Astrocyte (in vitro differentiated cells and primary cell): Measurements from ENCODE around the gene HOPX. TPM values are rescaled to one million over a fixed set of nuclear protein-coding genes. Genes with fewer than 3 reads are reported as not detected.

Source experiments
- DNase-seq: peaks from one replicate; pipeline ENCODE4 v3.0.0-alpha.2; 2010; ENCODE audit warnings: low read depth
- FAIRE-seq: peaks from 2 replicates; lab custom pipeline; 2011; peaks lifted over from hg19 to GRCh38; lab: Jason Lieb, UNC
- H2AFZ ChIP-seq: 2 replicates; pipeline ENCODE4 v1.6.0; 2012; ENCODE audit warnings: low read depth, low read length, inconsistent platforms
- H3K27ac ChIP-seq: 2 replicates; pipeline ENCODE4 v1.5.1; 2011; ENCODE audit warnings: low read depth, low read length, inconsistent platforms
- H3K27me3 ChIP-seq: 2 replicates; pipeline ENCODE4 v1.6.0; 2011; ENCODE audit warnings: low read length, inconsistent platforms; ENCODE audit not compliant: insufficient read depth
- H3K36me3 ChIP-seq: 2 replicates; pipeline ENCODE4 v1.5.1; 2011; ENCODE audit warnings: low read length, inconsistent platforms; ENCODE audit not compliant: insufficient read depth
- H3K4me1 ChIP-seq: 2 replicates; pipeline ENCODE4 v1.5.1; 2011; ENCODE audit warnings: low read length, inconsistent platforms; ENCODE audit not compliant: insufficient read depth
- H3K4me2 ChIP-seq: 2 replicates; pipeline ENCODE4 v1.6.0; 2012; ENCODE audit warnings: low read length, inconsistent platforms
- H3K4me3 ChIP-seq: 2 replicates; pipeline ENCODE4 v1.5.1; 2011; ENCODE audit warnings: low read depth, mild to moderate bottlenecking, low read length, inconsistent platforms; ENCODE audit not compliant: insufficient read depth
- H3K79me2 ChIP-seq: 2 replicates; pipeline ENCODE4 v1.6.0; 2012; ENCODE audit warnings: mild to moderate bottlenecking, low read length, inconsistent platforms; ENCODE audit not compliant: insufficient read depth
- H3K9ac ChIP-seq: 2 replicates; pipeline ENCODE4 v1.6.0; 2012; ENCODE audit warnings: mild to moderate bottlenecking, low read length, inconsistent platforms
- H3K9me3 ChIP-seq: 2 replicates; pipeline ENCODE4 v1.5.1; 2012; ENCODE audit warnings: low read depth, mild to moderate bottlenecking, low read length, inconsistent platforms; ENCODE audit not compliant: insufficient read depth
- H4K20me1 ChIP-seq: 2 replicates; pipeline ENCODE4 v1.6.0; 2012; ENCODE audit warnings: low read length, inconsistent platforms; ENCODE audit not compliant: insufficient read depth
- H3K27ac Mint-ChIP-seq: one replicate; pipeline ENCODE4 v1.8.0; 2021; ENCODE audit warnings: mild to moderate bottlenecking, mixed read lengths; ENCODE audit not compliant: unreplicated experiment
- H3K27me3 Mint-ChIP-seq: one replicate; pipeline ENCODE4 v1.8.0; 2021; ENCODE audit warnings: low read depth, mixed read lengths; ENCODE audit not compliant: unreplicated experiment
- H3K36me3 Mint-ChIP-seq: one replicate; pipeline ENCODE4 v1.8.0; 2021; ENCODE audit warnings: low read depth, mixed read lengths; ENCODE audit not compliant: unreplicated experiment
- H3K4me1 Mint-ChIP-seq: one replicate; pipeline ENCODE4 v1.8.0; 2021; ENCODE audit warnings: low read depth, mixed read lengths; ENCODE audit not compliant: unreplicated experiment
- H3K4me3 Mint-ChIP-seq: one replicate; pipeline ENCODE4 v1.8.0; 2021; ENCODE audit warnings: mild to moderate bottlenecking, moderate library complexity, mixed read lengths; ENCODE audit not compliant: unreplicated experiment
- H3K9me3 Mint-ChIP-seq: one replicate; pipeline ENCODE4 v1.8.0; 2021; ENCODE audit warnings: mild to moderate bottlenecking, mixed read lengths; ENCODE audit not compliant: unreplicated experiment
- EZH2 ChIP-seq: IDR thresholded peaks from 2 replicates; pipeline ENCODE4 v1.6.1; 2012; ENCODE audit warnings: mild to moderate bottlenecking, low read length, inconsistent platforms; ENCODE audit not compliant: insufficient read depth
- total RNA-seq: library from RNA; stranded (reverse); gene quantifications from 2 replicates; pipeline ENCODE4 v1.2.1, GENCODE V29; 2021
- TF ChIP-seq, protein P1 (sequence below): IDR thresholded peaks from 2 replicates; pipeline ENCODE4 v1.5.1; 2011; ENCODE audit warnings: low read depth, mild to moderate bottlenecking, inconsistent platforms, low read length, moderate library complexity; ENCODE audit not compliant: insufficient read depth

Gene HOPX
- total RNA-seq, 1 donor from 2014 or later = 1.7 TPM

DNA sequence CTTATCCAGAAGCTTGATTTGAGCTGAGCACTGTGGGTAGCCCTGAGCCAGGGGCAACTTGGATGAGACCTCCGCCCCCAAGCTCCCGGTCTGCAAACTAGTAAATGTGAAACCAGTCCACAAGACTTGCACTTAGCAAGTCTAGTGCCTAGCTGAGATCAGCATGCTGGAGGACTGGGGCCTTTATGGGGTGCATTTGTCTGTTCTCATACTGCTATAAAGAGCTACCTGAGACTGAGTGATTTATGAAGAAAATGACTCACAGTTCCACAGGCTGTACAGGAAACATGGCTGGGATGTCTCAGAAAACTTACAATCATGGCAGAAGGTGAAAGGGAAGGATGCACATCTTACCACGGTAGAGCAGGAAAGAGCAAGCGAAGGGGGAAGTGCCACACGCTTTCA, 42.1 kb upstream of the HOPX start:
- H3K79me2 ChIP-seq = no peaks in the 10 kb centered on the region
- Mint-ChIP-seq H3K27ac (no peak overlapping the region), H3K36me3 (no peaks in the 10 kb centered on the region), H3K4me3 (no peak overlapping the region), H3K4me1 (no peaks in the 10 kb centered on the region), H3K9me3 (no peaks in the 10 kb centered on the region), H3K27me3 (no peaks in the 10 kb centered on the region)
- H3K9ac ChIP-seq = no peak overlapping the region
- no peaks in the 10 kb centered on the region for H3K27me3 ChIP-seq
- H3K36me3 ChIP-seq = no peaks in the 10 kb centered on the region
- no peaks in the 10 kb centered on the region for H3K9me3 ChIP-seq
- TF ChIP-seq, protein P1, sequence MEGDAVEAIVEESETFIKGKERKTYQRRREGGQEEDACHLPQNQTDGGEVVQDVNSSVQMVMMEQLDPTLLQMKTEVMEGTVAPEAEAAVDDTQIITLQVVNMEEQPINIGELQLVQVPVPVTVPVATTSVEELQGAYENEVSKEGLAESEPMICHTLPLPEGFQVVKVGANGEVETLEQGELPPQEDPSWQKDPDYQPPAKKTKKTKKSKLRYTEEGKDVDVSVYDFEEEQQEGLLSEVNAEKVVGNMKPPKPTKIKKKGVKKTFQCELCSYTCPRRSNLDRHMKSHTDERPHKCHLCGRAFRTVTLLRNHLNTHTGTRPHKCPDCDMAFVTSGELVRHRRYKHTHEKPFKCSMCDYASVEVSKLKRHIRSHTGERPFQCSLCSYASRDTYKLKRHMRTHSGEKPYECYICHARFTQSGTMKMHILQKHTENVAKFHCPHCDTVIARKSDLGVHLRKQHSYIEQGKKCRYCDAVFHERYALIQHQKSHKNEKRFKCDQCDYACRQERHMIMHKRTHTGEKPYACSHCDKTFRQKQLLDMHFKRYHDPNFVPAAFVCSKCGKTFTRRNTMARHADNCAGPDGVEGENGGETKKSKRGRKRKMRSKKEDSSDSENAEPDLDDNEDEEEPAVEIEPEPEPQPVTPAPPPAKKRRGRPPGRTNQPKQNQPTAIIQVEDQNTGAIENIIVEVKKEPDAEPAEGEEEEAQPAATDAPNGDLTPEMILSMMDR = no peak
- TF ChIP-seq EZH2 = no peak
- FAIRE-seq (no peak), DNase-seq (no peak)
- no peaks in the 10 kb centered on the region for H3K4me1 ChIP-seq
- no peak overlapping the region for H3K4me3 ChIP-seq
- no peaks in the 10 kb centered on the region for H4K20me1 ChIP-seq
- no peak overlapping the region for H3K27ac ChIP-seq
- H2AFZ ChIP-seq = no peak overlapping the region
- H3K4me2 ChIP-seq = no peak overlapping the region

DNA sequence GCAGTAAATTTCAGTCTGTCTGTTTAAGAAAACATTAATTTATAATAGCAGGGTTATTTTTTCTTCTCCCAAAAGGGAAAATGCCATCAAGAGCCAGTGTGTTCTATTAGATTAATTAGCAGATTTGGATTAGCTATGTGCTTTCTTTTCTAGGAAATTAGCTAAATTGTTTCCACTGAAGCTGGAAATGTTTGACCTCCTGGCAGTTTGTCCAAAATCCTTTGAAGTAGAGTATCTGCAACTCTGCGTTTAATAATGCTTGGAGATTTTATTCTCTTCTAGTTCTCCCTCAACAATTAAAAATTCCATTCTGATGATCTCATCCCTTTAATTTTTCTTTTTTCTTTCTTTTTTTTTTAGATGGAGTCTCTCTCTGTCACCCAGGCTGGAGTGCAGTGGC, 27.1 kb upstream of the HOPX start:
- Histone ChIP-seq H3K9me3 (peaks cover 4% of the 10 kb centered on the region), H3K4me3 (no peak overlapping the region), H3K27ac (no peak overlapping the region), H4K20me1 (no peaks in the 10 kb centered on the region), H3K27me3 (no peaks in the 10 kb centered on the region), H3K36me3 (no peaks in the 10 kb centered on the region), H3K9ac (no peak overlapping the region), H3K79me2 (no peaks in the 10 kb centered on the region), H3K4me1 (no peaks in the 10 kb centered on the region), H2AFZ (no peak overlapping the region), H3K4me2 (no peak overlapping the region)
- DNase-seq (no peak), FAIRE-seq (no peak)
- H3K4me3 Mint-ChIP-seq = no peak overlapping the region
- TF ChIP-seq, protein P1 = no peak
- TF ChIP-seq EZH2 = no peak
- H3K36me3 Mint-ChIP-seq = no peaks in the 10 kb centered on the region
- H3K9me3 Mint-ChIP-seq = peaks cover 4% of the 10 kb centered on the region
- H3K27ac Mint-ChIP-seq = no peak overlapping the region
- H3K27me3 Mint-ChIP-seq = no peaks in the 10 kb centered on the region
- peaks cover 11% of the 10 kb centered on the region for H3K4me1 Mint-ChIP-seq

DNA sequence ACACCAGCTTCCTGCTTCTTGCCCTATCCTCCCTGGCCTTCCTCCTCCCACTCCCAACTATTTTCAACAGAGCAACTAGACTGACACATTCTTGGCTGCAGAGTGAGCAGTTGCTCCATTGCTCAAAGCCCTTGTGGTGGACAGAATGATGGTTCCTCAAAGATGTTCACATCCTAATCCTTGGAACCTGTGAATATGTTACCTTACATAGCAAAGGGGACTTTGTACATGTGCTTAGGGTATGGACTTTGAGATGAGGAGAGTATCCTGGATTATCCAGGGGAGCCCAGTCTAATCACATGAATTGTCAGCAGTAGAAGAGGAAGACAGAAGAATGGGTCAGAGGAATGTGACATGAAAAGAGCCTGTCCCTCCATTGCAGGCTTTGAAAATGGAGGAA, 24.9 kb upstream of the HOPX start:
- H3K4me1 Mint-ChIP-seq = peaks cover 17% of the 10 kb centered on the region
- H3K4me3 Mint-ChIP-seq = no peak overlapping the region
- H3K27ac Mint-ChIP-seq = no peak overlapping the region
- Histone ChIP-seq H4K20me1 (no peaks in the 10 kb centered on the region), H3K36me3 (no peaks in the 10 kb centered on the region), H3K9me3 (peaks cover 4% of the 10 kb centered on the region), H3K27ac (no peak overlapping the region), H3K4me3 (no peak overlapping the region), H2AFZ (no peak overlapping the region), H3K4me2 (no peak overlapping the region), H3K4me1 (no peaks in the 10 kb centered on the region), H3K9ac (no peak overlapping the region), H3K79me2 (no peaks in the 10 kb centered on the region), H3K27me3 (no peaks in the 10 kb centered on the region)
- DNase-seq (no peak), FAIRE-seq (no peak)
- no peaks in the 10 kb centered on the region for H3K36me3 Mint-ChIP-seq
- no peaks in the 10 kb centered on the region for H3K9me3 Mint-ChIP-seq
- H3K27me3 Mint-ChIP-seq = no peaks in the 10 kb centered on the region
- TF ChIP-seq EZH2 = no peak
- TF ChIP-seq, protein P1 = no peak
